ENCODE measurements around the gene TM2D1.
"Not testable (repeated sequence)": the region's sequence is repeated elsewhere in the genome, so short reads cannot be mapped to it uniquely, and the experiment has no call there.

The TM2D1 gene

GRCh38 chr1:61724813-61725694 lies at the start of gene TM2D1:
Gene TM2D1 (minus strand): TSS chr1:61725141. CDS start chr1:61725120, 21 bp downstream.
- DNase-seq: peak; percentile 99

GRCh38 chr1:61770131-61770530 lies 45.2 kb upstream of the TM2D1 start:
- no peak for DNase-seq

- no peak for DNase-seq
Observed at GRCh38 chr1:61757950-61758349, 33.0 kb upstream of the TM2D1 start.

GRCh38 chr1:61756773-61757172 lies 31.8 kb upstream of the TM2D1 start:
- DNase-seq: no peak

- DNase-seq: peak; percentile 85
Observed at GRCh38 chr1:61754545-61754944, 29.6 kb upstream of the TM2D1 start.

- DNase-seq: no peak
Observed at GRCh38 chr1:61753998-61754508, 29.1 kb upstream of the TM2D1 start.

- no peak for DNase-seq
Observed at GRCh38 chr1:61752921-61753389, 28.0 kb upstream of the TM2D1 start.

GRCh38 chr1:61749574-61749973 lies 24.6 kb upstream of the TM2D1 start:
- DNase-seq: no peak

- no peak for DNase-seq
Observed at GRCh38 chr1:61748566-61748965, 23.6 kb upstream of the TM2D1 start.

GRCh38 chr1:61746813-61747212 lies 21.9 kb upstream of the TM2D1 start:
- peak; percentile 44 for DNase-seq

GRCh38 chr1:61743716-61744580 lies 19.0 kb upstream of the TM2D1 start:
- peak; percentile 26 for DNase-seq

- DNase-seq: no peak
Observed at GRCh38 chr1:61743431-61743705, 18.4 kb upstream of the TM2D1 start.

GRCh38 chr1:61742620-61743430 lies 17.9 kb upstream of the TM2D1 start:
- DNase-seq: peak; percentile 72

GRCh38 chr1:61741711-61742619 lies 17.0 kb upstream of the TM2D1 start, which contains the start of gene PATJ:
Gene PATJ (plus strand): TSS chr1:61742480. CDS start chr1:61762893, 20,413 bp downstream.
- peak; percentile 99 for DNase-seq

- DNase-seq: peak; percentile 45
Observed at GRCh38 chr1:61740751-61741700, 16.1 kb upstream of the TM2D1 start.

GRCh38 chr1:61732726-61733125 lies 7.8 kb upstream of the TM2D1 start:
- DNase-seq: no peak

- DNase-seq: not testable (repeated sequence)
Observed at GRCh38 chr1:61730679-61731078, 5.7 kb upstream of the TM2D1 start.

GRCh38 chr1:61727544-61727943 lies 2.6 kb upstream of the TM2D1 start:
- DNase-seq: no peak

- peak; percentile 66 for DNase-seq
Observed at GRCh38 chr1:61724506-61724812, 482 bp downstream of the TM2D1 start.

GRCh38 chr1:61718996-61719663 lies 5.8 kb downstream of the TM2D1 start:
- not testable (repeated sequence) for DNase-seq
